GM21367 (cell line): ENCODE results near the gene STOML1.

Experiments
- ATAC-seq: cut with Tn5 transposase; IDR thresholded peaks from one replicate; pipeline ENCODE4 v1.9.1; 2021; ENCODE audit not compliant: unreplicated experiment

Gene STOML1

DNA sequence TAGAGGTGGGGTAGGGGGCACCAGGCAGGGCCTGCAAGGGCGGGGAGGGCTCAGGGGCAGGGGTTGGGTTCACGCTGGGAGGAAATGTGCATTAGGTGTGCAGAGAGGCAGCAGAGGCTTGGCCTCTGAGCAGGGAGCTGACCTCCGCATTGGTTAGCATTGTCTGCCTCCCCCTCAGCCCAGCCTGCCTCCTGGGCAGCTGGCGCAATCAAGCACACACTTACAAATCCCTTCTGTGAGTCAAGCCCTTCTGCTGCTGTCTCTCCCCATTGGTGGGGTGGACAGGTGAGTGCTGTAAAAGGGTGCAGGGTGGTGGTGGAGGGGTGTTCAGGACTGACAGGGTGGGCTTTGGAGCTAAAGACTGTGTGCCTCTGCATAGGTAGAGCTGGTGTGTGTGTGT is 56.5 kb downstream of the STOML1 start:
- ATAC-seq: no peak

DNA sequence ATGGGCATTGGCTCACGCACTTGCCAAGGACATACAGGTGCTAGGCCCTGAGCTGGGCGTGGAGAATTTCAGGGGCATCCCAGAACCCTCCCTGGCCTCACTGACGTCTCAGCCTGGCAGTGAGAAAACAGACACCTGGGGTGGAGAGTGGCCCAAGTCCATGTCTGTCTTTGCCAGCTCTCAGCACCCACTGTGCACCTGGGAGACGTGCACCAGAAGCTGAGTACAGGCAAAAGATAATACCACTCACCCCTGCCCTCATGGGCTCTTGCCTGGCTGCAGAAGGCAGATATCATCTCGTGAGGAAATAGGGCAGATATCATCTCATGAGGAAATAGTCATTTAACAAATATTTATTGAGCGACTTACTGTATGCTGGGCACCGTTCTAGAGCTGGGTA is 57.8 kb downstream of the STOML1 start:
- no peak for ATAC-seq

DNA sequence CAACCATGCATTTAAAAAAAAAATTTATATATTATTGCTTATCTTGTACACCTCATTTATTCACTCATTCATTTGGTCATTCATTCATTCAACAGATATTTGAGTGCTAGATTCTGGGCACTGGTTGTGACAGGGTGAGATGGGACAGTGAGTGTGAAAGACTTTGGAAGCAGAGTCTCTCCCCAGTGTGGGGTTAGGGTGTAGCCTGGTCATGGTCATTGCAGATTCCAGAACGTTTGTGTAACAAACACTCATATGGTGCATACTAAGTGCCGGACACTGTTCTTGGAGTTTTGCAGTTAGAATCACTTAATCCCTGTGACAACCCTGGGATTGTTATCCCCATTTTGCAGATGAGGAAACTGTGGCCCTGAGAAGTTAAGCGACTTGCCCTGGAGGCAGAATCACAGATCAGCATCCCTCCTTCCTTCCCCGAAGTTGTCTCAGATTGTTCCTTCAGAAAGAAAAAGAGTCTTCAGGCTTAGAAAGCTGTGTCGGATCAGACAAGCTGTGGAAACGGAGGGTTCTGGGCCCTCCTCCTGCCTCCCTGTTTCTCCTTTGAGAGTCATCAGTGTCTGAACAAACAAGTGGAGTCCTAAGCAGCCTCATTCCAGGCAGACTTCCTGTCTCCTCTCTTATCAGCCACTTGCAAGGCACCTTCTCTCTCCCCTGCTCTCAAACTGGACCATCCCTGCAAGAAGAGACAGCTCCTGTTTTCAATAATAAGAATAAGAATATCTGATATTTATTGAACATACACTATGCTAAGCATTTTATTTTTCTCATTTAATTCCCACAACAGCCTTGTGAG is 59.5 kb downstream of the STOML1 start:
- no peak for ATAC-seq

GRCh38 chr15:73931441-73931840 is 60.7 kb downstream of the STOML1 start:
- no peak for ATAC-seq

GRCh38 chr15:73930790-73931281 is 61.3 kb downstream of the STOML1 start:
- ATAC-seq: no peak

- no peak for ATAC-seq
Observed at GRCh38 chr15:73930371-73930770, 61.7 kb downstream of the STOML1 start.

- ATAC-seq: no peak
Observed at GRCh38 chr15:73928971-73929627, 63.0 kb downstream of the STOML1 start.
